Neural progenitor cell (in vitro differentiated cells): ENCODE measurements around the gene ATAD2B. TPM values are rescaled to one million over a fixed set of nuclear protein-coding genes. Genes with fewer than 3 reads are reported as not detected.

Source experiments
- DNase-seq: peaks from one replicate; pipeline ENCODE4 v3.0.0-alpha.2; 2016; ENCODE audit warnings: low spot score
- H2AFZ ChIP-seq: fragments of 200-600 bp; sonication (generic); replicated peaks from 2 replicates; pipeline ENCODE4 v1.6.1; 2016; ENCODE audit warnings: antibody characterized with exemption
- H3F3A ChIP-seq: fragments of 200-600 bp; sonication (generic); 2 replicates; pipeline ENCODE4 v1.6.1; 2016; ENCODE audit warnings: antibody characterized with exemption, low read depth
- H3K27ac ChIP-seq: fragments of 200-600 bp; sonication (generic); 2 replicates; pipeline ENCODE4 v1.5.1; 2016; ENCODE audit warnings: mild to moderate bottlenecking
- H3K27me3 ChIP-seq: fragments of 200-600 bp; sonication (generic); 2 replicates; pipeline ENCODE4 v1.6.1; 2016; ENCODE audit warnings: mild to moderate bottlenecking, moderate library complexity
- H3K36me3 ChIP-seq: fragments of 200-600 bp; sonication (generic); 2 replicates; pipeline ENCODE4 v1.5.1; 2016
- H3K4me1 ChIP-seq: fragments of 200-600 bp; sonication (generic); 2 replicates; pipeline ENCODE4 v1.6.1; 2016; ENCODE audit warnings: mixed run types
- H3K4me2 ChIP-seq: fragments of 200-600 bp; sonication (generic); 2 replicates; pipeline ENCODE4 v1.6.1; 2016
- H3K4me3 ChIP-seq: fragments of 200-600 bp; sonication (generic); 2 replicates; pipeline ENCODE4 v1.5.1; 2016
- H3K79me2 ChIP-seq: fragments of 200-600 bp; sonication (generic); 2 replicates; pipeline ENCODE4 v1.6.1; 2016; ENCODE audit warnings: low read depth
- H3K9ac ChIP-seq: fragments of 200-600 bp; sonication (generic); 2 replicates; pipeline ENCODE4 v1.6.1; 2016
- H3K9me3 ChIP-seq: fragments of 200-600 bp; sonication (generic); 2 replicates; pipeline ENCODE4 v1.5.1; 2016; ENCODE audit warnings: low read depth
- H4K20me1 ChIP-seq: fragments of 200-600 bp; sonication (generic); 2 replicates; pipeline ENCODE4 v1.6.1; 2016; ENCODE audit warnings: low read depth
- H3K27ac Mint-ChIP-seq: 3 replicates; pipeline ENCODE4 v1.8.0; 2021; ENCODE audit warnings: mixed read lengths
- H3K27me3 Mint-ChIP-seq: 2 replicates; pipeline ENCODE4 v1.8.0; 2022; ENCODE audit warnings: low read depth, mild to moderate bottlenecking, inconsistent platforms, moderate library complexity, mixed read lengths; ENCODE audit not compliant: insufficient read depth
- H3K36me3 Mint-ChIP-seq: 3 replicates; pipeline ENCODE4 v1.8.0; 2021; ENCODE audit warnings: mixed read lengths
- H3K4me1 Mint-ChIP-seq: 3 replicates; pipeline ENCODE4 v1.8.0; 2021; ENCODE audit warnings: mixed read lengths
- H3K4me3 Mint-ChIP-seq: 3 replicates; pipeline ENCODE4 v1.8.0; 2021; ENCODE audit warnings: mild to moderate bottlenecking, moderate library complexity, mixed read lengths
- H3K9me3 Mint-ChIP-seq: 3 replicates; pipeline ENCODE4 v1.8.0; 2020; ENCODE audit warnings: mixed read lengths
- EZH2 ChIP-seq: fragments of 200-600 bp; sonication (generic); IDR thresholded peaks from 2 replicates; pipeline ENCODE4 v1.6.1; 2017; ENCODE audit warnings: antibody characterized with exemption, mild to moderate bottlenecking, moderate library complexity
- EZH2phosphoT487 ChIP-seq: fragments of 200-600 bp; sonication (generic); IDR thresholded peaks from 2 replicates; pipeline ENCODE4 v1.6.1; 2017; ENCODE audit warnings: antibody characterized with exemption
- total RNA-seq: library from RNA; depleted of rRNA; stranded (reverse); fragments of >200 nt; gene quantifications from 2 replicates; pipeline ENCODE4 v1.2.3, GENCODE V29; 2015; ENCODE audit warnings: low replicate concordance
- TF ChIP-seq, protein P1 (sequence below): fragments of 200-600 bp; sonication (generic); IDR thresholded peaks from 2 replicates; pipeline ENCODE4 v1.5.1; 2017; ENCODE audit warnings: antibody characterized with exemption, mild to moderate bottlenecking

ATAD2B gene
- total RNA-seq, 1 donor from 2014 or later: 38.7 TPM

DNA sequence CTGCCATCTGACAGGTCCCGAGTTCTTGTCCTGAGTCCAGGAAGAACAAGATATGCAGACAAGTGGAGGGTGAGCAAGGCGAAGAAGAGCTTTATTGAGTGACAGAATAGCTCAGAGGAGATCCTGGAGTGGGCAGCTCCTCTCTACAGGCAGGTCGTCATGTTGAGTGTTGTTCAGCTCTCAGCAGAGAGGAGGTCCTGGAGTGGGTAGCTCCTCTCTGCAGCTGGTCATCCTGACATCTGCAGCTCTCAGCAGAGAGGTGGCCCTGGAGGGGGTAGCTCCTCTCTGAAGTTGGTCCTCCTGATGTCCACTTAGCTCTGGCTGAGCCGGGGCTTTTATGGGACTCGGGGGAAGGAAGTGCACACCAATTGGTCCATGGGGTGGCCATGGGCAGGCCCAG lies 90.4 kb downstream of the ATAD2B start:
- Histone ChIP-seq H2AFZ (no peak overlapping the region), H3K4me1 (no peaks in the 10 kb centered on the region), H3F3A (no peaks in the 10 kb centered on the region), H3K4me3 (no peak overlapping the region), H3K79me2 (no peaks in the 10 kb centered on the region), H3K27ac (no peak overlapping the region), H4K20me1 (no peaks in the 10 kb centered on the region), H3K36me3 (peaks cover 9% of the 10 kb centered on the region), H3K9me3 (no peaks in the 10 kb centered on the region), H3K4me2 (no peak overlapping the region), H3K9ac (no peak overlapping the region), H3K27me3 (no peaks in the 10 kb centered on the region)
- TF ChIP-seq EZH2phosphoT487 (no peak), EZH2 (no peak)
- TF ChIP-seq, protein P1, sequence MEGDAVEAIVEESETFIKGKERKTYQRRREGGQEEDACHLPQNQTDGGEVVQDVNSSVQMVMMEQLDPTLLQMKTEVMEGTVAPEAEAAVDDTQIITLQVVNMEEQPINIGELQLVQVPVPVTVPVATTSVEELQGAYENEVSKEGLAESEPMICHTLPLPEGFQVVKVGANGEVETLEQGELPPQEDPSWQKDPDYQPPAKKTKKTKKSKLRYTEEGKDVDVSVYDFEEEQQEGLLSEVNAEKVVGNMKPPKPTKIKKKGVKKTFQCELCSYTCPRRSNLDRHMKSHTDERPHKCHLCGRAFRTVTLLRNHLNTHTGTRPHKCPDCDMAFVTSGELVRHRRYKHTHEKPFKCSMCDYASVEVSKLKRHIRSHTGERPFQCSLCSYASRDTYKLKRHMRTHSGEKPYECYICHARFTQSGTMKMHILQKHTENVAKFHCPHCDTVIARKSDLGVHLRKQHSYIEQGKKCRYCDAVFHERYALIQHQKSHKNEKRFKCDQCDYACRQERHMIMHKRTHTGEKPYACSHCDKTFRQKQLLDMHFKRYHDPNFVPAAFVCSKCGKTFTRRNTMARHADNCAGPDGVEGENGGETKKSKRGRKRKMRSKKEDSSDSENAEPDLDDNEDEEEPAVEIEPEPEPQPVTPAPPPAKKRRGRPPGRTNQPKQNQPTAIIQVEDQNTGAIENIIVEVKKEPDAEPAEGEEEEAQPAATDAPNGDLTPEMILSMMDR: no peak
- Mint-ChIP-seq H3K27ac (no peak overlapping the region), H3K27me3 (peaks cover 2% of the 10 kb centered on the region), H3K4me3 (no peak overlapping the region), H3K9me3 (peaks cover 16% of the 10 kb centered on the region), H3K4me1 (no peaks in the 10 kb centered on the region), H3K36me3 (peaks cover 34% of the 10 kb centered on the region)
- DNase-seq: no peak

DNA sequence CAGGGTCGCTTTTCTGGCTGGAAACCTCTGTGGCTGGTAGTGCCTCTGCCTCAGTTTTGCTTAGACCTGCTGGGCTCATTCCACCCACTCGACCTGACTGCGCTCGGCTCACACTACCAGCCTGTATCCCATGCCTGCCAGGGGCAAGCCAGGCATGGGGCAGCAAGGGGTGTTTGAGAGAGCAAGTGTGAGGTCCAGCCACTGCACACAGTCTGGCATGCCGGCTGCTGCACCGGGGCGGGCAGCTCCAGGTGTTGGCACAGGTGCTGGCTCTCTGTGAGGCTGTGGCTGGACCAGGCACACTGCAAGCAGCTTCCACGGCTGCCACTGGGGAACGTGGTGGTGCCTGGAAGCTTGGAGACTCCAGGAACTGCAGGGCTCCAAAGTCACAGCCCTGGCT lies 90.9 kb downstream of the ATAD2B start:
- peaks cover 2% of the 10 kb centered on the region for H3K27me3 Mint-ChIP-seq
- no peaks in the 10 kb centered on the region for H4K20me1 ChIP-seq
- TF ChIP-seq, protein P1: no peak
- TF ChIP-seq EZH2phosphoT487: no peak
- TF ChIP-seq EZH2: no peak
- H3K9me3 Mint-ChIP-seq: peaks cover 16% of the 10 kb centered on the region
- no peaks in the 10 kb centered on the region for H3K9me3 ChIP-seq
- H3K4me1 Mint-ChIP-seq: no peaks in the 10 kb centered on the region
- H2AFZ ChIP-seq: no peak overlapping the region
- H3F3A ChIP-seq: no peaks in the 10 kb centered on the region
- no peak overlapping the region for H3K27ac Mint-ChIP-seq
- H3K4me3 ChIP-seq: no peak overlapping the region
- H3K9ac ChIP-seq: no peak overlapping the region
- peaks cover 32% of the 10 kb centered on the region for H3K36me3 Mint-ChIP-seq
- peaks cover 9% of the 10 kb centered on the region for H3K36me3 ChIP-seq
- H3K4me1 ChIP-seq: no peaks in the 10 kb centered on the region
- no peaks in the 10 kb centered on the region for H3K79me2 ChIP-seq
- no peaks in the 10 kb centered on the region for H3K27me3 ChIP-seq
- no peak overlapping the region for H3K27ac ChIP-seq
- DNase-seq: no peak
- no peak overlapping the region for H3K4me2 ChIP-seq
- H3K4me3 Mint-ChIP-seq: no peak overlapping the region

DNA sequence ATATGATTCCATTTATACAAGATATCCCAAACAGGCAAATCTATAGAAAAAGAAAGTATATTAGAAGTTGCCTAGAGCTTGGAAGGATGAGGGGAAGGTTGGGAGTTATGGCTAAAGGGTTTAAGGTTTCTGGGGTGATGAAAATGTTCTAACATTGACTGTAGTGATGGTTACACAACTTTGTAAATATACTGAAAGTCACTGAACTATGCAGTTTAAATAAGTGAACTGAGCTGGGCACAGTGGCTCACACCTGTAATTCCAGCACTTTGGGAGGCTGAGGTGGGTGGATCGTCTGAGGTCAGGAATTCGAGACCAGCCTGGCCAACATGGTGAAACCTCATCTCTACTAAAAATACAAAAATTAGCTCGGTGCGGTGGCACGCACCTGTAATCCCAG lies 91.5 kb downstream of the ATAD2B start:
- H3K79me2 ChIP-seq: no peaks in the 10 kb centered on the region
- H3K27ac ChIP-seq: no peak overlapping the region
- no peak for DNase-seq
- H3K9me3 Mint-ChIP-seq: peaks cover 13% of the 10 kb centered on the region
- no peaks in the 10 kb centered on the region for H3K27me3 ChIP-seq
- H4K20me1 ChIP-seq: no peaks in the 10 kb centered on the region
- no peaks in the 10 kb centered on the region for H3K9me3 ChIP-seq
- no peaks in the 10 kb centered on the region for H3K4me1 Mint-ChIP-seq
- H3K9ac ChIP-seq: no peak overlapping the region
- H3K36me3 ChIP-seq: peaks cover 6% of the 10 kb centered on the region
- H3K36me3 Mint-ChIP-seq: peaks cover 29% of the 10 kb centered on the region
- H3K27me3 Mint-ChIP-seq: peaks cover 2% of the 10 kb centered on the region
- no peak overlapping the region for H3K4me2 ChIP-seq
- no peak overlapping the region for H2AFZ ChIP-seq
- H3K4me3 Mint-ChIP-seq: no peak overlapping the region
- H3K4me3 ChIP-seq: no peak overlapping the region
- H3K4me1 ChIP-seq: no peaks in the 10 kb centered on the region
- H3F3A ChIP-seq: no peaks in the 10 kb centered on the region
- no peak for TF ChIP-seq EZH2phosphoT487
- TF ChIP-seq, protein P1: no peak
- TF ChIP-seq EZH2: no peak
- H3K27ac Mint-ChIP-seq: no peak overlapping the region

DNA sequence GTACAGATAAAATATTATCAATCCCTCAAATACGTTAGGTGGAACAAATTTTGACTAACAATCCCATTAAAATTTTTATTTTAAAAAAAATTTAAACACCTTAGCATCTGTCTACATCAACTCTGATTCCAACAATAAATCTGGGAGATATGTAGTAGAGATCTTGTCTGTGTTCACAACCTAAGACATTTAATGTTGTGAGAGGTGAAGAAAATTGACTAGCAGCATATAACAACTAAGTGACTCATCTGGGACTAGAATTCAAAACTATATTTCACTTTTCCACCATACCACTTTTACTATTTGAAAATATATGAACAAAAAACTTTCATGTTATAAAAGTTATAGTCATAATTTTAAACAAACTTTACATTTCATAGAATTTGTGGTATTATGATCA lies 97.9 kb downstream of the ATAD2B start:
- no peak overlapping the region for H2AFZ ChIP-seq
- H3K27me3 ChIP-seq: no peaks in the 10 kb centered on the region
- TF ChIP-seq EZH2phosphoT487: no peak
- TF ChIP-seq, protein P1: no peak
- Mint-ChIP-seq H3K36me3 (peaks cover 1% of the 10 kb centered on the region), H3K9me3 (no peaks in the 10 kb centered on the region), H3K27me3 (no peaks in the 10 kb centered on the region), H3K27ac (no peak overlapping the region), H3K4me3 (no peak overlapping the region), H3K4me1 (no peaks in the 10 kb centered on the region)
- no peaks in the 10 kb centered on the region for H3F3A ChIP-seq
- H3K9ac ChIP-seq: no peak overlapping the region
- H3K36me3 ChIP-seq: no peaks in the 10 kb centered on the region
- H3K4me2 ChIP-seq: no peak overlapping the region
- H3K4me3 ChIP-seq: no peak overlapping the region
- no peaks in the 10 kb centered on the region for H4K20me1 ChIP-seq
- H3K4me1 ChIP-seq: no peaks in the 10 kb centered on the region
- no peaks in the 10 kb centered on the region for H3K9me3 ChIP-seq
- no peak for DNase-seq
- H3K79me2 ChIP-seq: no peaks in the 10 kb centered on the region
- no peak overlapping the region for H3K27ac ChIP-seq
